ENCODE measurements around the gene CORO7.

Gene CORO7

DNA sequence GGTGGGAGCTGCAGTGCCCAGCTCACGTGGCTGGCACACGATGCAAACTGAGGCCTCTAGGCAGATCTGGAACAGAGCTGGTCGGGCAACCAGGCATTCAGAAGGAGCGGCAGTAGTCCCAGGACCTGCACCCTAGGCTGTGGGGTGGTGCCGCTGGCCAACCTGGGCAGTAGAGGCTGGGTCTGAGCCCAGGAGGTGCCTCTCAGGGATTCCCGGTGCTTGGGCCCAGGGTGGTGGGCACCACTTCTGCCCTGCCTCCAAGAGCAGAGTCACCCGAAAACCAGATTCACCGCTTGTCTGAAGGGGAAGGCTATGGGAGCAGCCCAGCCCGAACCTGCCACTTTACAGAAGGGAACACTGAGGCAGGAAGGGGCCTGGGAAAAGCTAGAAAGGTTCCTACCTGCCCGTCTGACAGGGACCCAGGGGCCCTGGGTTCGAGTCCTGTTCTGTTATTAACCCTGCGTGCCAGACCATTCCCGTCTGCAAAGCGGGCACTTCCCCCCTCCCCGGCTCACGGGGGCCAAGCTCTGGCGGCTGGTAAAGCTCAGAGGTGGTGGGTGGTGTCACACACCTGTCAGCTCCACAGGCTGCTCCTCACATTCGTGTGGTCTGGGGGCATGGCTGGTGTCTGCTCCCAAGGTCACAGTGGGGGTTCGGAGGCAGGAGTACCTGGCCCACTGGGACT, 83.6 kb downstream of the CORO7 start:
- DNase-seq = no peak

DNA sequence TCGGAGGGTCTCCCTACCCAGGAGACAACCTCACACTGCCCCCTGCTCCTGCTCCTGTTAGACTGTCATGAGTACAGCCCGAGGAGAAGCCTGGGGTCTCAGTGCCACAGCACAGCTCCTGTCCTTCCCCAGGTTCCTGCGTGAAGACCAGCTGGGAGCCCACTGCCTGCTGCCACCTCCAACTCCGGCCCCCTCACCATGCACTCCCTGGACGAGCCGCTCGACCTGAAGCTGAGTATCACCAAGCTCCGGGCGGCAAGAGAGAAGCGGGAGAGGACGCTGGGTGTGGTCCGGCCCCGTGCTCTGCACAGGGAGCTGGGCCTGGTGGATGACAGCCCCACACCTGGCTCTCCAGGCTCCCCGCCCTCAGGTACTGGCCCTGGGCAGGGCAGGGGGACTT, 84.3 kb downstream of the CORO7 start:
- no peak for DNase-seq

DNA sequence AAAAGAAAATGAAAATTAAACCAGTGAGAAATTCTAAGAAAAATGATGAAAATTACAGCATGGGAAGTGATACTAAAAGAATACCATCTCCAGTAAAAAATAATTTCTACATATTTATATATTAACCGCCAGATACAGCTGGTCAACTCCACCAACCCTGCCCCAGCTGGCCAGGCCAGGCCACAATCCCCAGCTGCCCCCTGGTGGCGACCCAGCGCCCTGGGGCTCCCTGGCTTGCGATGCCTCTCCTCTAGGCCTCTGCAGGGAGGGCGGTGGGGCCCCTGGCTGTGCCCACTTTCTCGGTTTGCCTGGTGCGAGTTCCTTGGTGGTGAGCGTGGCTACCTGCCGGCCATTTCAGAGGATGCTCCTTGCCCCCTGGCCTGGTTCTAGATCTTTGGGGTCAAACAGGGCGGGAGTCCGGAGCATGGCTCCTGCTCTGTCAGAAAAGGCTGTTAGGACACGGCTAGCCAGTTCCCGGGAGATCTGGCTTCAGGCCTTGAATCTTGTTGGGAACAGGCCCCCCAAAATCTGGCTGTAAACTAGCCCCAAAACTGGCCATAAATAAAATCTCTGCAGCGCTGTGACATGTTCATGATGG, 86.0 kb downstream of the CORO7 start:
- DNase-seq = peak; percentile 76

DNA sequence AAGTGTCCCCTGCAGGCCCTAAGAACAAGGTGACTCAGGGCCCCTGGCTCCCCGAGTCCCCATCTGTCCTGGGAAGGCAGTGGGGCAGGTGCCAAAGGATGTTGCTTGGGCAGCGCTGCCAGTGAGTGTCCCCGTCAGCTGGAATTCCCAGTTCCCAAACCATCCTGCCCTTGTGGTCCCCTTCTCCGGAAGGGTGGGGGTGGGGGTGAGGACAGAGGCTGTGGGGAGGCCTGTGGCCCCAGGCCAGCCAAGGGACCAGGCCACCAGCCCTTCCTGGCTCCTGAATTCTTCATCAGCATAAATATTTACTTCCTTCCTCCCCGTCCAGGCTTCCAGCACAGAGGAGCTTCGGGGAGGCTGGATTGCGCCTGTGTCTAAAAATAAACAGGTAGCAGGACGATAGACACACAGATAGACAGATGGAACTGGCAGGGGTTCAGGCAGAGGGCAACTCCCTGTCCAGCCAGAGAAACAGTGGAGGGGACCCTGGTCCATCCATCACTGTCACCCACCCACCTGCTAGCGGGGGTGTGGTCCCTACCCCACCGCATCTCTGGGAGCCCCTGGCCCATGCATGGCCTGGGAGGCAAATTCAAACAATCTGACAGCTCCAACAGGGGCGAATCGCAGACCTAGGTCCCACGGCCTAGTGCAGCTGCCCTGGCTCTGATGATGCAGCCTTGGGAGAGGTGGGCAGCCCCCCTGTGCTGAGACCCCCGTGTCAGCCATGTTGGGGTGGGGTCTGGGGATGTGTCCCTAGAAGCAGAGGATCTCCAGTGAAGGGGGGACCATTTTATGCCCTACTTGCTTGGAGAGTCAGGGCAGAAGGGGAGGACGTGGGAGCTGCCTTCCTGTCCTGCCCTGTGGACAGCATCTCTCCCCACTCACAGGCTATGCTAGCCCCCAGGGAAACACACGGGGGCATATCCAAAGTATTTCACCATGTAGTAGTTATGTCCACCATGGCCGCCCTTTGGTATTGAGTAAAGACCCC, 87.3 kb downstream of the CORO7 start:
- no peak for DNase-seq

DNA sequence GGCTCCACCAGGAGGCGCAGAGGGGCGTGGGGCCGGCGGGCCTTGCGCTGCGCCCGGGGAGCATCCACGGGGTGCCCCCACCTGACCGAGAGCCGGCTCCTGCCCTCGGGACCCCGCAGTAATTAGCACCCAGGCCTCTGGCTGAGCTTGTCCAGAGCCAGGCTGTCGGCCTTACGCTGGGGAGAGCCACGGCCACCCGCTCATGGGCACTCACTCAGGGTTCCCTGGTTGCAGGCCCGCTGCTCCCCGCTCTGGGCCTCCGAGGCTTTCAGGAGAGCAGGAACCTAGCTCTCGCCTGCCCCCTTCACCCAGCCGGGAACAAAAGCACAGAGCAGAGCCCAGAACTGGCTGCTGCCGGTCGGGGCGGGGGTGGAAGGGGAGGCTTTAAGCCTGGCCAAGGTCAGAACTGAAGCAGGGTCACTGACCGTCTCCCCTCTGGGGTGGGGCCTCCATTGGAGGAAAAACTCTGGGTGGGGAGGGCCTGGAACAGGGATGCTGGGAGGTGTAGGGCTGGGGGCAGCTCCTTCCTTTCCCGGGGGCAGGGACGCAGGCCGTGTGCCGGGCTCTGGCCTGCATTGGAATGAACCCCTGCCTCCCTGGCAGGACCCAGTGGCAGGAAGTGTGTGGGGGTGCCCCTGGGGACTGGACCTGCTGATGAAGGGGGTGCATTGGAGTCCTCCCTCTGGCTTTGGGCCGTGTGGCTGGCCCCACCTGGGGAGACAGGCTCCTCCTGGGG, 88.2 kb downstream of the CORO7 start:
- peak; percentile 58 for DNase-seq

DNA sequence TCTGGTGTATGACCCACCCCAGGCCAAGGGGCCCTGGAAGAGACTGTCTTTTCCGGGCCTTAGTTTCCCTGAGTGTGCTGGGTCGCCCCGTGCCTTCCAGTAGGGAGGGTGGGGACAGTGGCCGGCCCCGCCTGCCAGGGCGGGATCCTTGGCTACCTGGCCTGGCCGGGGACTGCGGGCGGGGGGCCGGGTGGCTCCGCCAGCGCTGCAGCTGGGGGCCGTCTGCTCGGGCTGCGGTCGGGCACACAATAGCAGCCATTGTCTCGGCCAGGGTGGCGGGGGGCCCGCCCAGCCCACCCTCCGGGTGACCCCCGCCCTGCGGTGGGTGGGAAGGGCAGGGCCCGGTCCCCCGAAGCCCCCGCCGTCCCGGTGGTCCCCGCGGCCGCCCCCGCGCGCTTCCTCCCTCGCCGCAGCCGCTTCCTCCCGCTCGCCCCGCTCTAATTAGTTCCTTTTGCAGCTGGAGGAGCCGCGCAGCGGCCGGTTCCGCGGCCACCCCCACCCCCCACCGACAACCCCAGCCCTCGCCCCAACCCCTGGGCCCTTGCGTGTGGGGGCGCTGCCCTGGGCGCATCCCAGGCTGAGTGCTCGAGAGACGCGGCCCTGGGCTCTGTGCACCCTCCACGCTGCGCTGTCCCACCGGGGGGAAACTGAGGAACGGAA, 88.9 kb downstream of the CORO7 start:
- peak; percentile 11 for DNase-seq

DNA sequence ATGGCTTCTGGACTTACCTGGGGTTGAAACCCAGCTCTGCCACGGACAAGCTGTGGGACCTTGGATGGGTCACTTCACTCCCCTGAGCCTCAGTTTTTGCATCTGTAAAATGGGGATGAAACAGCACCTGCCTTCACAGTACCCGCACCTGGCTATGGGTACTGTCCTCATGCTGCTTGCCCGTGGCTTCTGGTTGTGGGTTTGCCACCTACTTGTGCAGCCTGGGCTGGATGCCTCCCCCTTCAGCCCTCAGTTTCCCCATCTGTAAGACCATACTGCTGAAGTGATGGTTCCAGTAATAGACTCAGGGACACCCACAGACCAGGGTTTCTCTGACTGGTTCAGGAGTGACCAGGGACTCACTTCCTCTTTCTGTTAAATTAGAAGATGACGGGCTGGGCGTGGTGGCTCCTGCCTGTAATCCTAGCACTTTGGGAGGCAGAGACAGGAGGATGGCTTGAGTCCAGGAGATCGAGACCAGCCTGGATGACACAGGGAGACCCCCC, 91.1 kb downstream of the CORO7 start:
- DNase-seq = no peak

DNA sequence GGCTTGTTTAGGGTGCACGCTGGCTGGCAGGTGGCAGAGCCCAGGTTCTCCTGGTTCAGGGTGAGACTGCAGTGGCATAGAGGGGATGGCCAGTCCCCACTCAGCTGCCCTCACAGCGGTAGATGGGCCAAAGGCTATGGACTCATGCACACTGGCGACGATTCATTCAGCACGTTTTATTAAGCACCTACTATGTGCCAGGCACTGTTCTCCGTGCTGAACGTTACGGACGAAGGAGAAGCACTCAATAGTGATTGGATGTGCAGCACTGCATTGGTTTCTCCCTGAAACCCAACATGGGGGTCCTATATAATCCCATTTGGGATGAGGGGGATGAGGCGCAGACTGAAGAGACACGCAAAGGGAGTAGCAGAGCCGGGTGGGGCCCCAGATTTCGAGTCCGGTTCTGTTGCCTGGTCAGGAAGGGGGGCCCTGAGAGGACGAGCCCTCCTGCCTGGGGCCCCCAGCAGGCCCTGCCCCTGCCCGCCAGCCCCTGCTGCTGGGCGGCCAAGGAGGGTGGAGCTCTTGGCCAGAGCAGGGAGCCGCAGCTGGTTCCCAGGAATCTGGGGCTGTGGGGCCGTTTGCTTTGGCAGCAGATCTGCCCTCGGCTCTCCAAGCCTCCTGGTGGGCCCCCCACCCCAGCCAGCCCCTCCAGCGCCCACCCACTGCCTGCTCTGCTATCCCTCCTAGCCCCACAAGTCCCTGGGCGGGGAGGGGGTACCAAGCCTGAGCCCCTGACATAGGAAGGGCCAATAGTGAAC, 91.7 kb downstream of the CORO7 start:
- DNase-seq = no peak

DNA sequence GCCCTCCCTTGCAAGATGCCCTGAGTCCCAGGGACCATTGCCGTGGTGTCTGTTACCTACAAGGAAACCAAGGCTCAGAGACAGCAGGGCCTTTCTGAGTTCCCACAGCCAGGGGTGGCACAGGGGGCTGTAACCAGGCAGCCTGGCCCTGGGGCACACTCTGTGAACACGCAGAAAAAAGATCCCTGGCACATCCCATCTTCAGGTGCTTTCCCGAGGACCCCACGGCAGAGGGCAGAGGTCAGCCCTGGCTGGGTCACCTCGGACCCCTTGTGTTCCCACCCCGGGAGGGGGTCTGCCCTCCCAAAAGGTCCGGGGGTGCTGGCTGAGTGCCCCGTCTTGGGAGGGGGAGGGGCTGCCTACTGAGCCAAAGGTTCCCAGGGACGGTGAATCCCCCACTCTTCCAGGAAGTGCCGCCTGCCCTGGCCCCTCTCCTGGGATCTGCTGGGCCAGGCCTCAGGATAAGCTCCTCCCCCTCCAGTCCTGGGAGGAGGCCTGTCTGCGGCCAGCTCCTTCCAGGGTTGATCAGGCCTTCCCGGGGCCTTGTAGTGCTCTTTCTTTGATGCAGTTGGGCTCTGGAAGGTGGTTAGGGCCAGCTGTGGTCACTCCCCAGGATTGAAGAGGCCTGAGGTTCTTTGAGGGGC, 92.4 kb downstream of the CORO7 start:
- DNase-seq = no peak

DNA sequence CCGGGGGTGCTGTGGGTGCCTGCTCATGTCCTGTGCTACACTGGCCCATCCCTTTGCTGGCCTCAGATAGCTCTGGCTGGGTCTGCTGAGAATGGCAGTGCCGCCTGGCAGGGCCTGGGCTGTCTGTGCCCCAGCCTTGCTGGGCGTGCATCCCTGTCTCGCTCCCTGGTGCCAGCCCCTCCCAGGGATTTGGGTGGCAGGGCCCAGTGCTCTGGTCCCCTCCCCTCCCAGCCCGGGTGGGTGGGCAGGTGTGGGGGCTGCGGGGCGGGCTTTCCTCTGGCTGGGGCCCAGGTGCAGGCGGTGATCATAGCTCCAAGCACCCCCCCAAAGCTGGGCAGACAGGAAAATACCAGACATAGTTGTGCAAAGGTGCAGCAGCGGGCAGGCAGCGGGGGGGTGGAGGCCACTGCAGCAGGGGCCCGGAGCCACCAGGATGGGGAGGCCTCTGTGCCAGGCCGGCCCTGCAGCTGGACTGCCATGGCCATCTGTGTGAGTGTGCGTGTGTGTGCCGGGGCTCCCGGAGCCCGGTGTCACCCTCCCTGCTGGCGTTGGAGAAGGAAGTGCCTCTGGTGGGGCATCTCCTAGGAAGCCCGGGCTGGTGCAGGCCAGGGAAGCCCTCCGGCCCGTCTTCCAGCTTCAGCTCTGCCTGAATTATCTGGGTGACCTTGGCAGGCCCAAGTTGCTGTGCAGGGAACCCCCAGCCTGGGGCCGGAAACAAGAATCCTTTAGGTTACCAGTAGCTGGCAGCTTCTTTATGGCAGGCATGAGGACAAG, 93.1 kb downstream of the CORO7 start:
- DNase-seq = no peak

DNA sequence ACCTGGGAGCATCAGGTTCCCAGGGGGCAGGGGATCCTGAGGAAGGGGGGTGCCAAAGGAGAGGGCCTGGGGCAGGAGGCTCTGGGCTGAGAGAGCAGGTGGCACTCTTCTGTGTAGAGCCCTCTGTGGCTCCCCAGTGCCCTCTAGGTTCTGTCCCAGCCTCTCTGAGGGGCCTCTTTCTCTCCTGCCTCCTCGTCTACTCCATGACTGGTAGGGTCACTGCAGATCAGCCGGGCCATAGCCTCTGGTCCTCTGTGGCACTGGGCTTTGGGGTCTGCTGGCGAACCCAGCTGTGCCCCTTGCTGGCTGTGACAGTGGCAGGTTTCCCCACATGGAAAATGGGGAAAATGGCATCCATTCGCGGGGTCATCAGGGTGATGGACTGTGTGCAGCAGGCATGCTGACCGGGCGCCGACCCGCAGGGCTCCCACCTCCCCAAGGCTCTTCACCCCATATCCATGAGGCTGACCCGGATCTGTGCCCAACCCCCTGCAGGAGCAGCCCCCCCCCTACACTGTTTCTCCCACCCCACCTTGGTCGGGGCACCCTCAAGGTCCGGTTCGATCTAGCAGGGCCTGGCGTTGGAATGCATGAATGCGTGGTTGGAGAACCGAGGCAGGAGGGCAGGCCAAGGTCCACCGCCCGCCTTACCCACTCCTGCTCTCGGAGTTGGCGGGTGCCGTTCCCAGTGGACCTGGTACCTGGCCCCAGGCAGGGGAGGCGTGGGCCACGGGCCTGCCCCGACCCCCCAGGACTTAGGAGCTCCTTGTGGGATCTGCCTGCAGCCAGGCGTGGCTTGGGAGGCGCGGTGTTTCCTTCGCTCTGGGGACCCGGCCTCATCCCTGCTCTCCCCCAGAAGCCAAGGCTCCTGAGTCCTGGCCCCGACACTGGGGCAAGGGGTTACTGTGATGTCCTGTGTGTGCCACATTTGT, 94.0 kb downstream of the CORO7 start:
- DNase-seq = no peak

DNA sequence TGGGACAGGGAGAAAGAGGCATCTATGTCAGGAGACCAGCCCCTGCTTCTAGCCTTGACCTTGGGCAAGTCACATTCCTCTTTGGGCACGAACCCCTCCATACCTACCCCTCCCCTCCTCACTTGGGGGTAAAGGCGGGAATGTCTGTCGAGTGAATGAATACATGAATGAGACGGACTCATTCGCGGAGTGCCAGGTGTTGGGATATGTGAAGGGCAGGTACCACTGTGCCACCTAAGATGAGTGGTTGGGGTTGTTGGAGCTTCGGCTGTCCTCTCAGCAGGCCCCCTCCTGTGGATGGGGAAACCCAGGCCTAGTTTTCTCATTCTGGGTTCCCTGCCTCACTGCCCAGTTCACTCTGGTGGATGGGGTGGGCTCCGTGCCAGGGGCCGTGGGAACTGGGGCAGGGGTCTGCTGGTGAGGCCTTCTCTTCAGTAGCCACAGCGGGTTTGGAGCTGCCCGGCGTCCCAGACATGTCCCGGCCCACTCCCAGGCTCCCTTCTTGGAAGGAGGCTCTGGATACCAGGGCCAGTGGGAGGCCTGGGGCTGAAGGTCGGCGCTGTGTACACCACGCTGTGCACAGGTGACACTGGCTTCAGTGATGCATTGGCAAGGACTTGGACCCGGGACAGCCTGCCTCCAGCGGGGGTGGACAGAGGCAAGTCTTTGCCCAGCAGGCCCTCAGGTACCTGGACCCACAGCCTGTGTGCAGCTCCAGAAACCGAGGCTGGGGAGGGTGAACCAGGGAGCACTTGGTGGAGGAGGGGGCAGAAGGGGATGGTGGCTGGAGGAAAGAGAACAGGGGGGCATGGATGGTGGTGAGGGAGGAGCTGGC, 94.9 kb downstream of the CORO7 start:
- DNase-seq = no peak

DNA sequence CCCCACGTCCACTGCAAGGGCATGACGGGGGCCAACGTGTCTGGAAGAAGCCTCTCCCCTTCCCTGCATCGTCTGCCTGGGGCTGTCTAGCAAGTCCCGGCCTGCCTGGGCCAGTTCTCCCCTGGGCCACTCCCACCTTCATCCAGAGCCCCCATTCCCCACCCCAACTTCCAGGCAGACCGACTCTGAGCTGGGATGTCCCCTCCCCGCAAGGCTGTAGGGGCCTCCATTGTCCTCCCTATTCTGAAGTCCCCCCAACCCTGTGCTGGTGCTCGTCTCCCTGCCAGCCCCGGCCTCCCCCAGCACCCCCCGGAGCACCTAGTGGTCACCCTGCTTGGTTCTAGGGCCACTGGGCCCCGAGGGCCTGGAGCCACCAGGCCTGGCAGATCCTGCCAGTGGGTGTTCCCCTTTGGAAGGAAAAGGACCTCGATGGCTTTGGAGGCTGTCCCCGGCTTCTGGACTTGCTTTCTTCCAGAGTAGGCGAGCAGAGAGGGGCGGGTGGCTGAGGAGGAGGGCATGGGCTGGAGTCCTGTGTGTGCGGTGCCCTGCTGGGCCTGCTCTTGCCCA, 95.7 kb downstream of the CORO7 start:
- no peak for DNase-seq

DNA sequence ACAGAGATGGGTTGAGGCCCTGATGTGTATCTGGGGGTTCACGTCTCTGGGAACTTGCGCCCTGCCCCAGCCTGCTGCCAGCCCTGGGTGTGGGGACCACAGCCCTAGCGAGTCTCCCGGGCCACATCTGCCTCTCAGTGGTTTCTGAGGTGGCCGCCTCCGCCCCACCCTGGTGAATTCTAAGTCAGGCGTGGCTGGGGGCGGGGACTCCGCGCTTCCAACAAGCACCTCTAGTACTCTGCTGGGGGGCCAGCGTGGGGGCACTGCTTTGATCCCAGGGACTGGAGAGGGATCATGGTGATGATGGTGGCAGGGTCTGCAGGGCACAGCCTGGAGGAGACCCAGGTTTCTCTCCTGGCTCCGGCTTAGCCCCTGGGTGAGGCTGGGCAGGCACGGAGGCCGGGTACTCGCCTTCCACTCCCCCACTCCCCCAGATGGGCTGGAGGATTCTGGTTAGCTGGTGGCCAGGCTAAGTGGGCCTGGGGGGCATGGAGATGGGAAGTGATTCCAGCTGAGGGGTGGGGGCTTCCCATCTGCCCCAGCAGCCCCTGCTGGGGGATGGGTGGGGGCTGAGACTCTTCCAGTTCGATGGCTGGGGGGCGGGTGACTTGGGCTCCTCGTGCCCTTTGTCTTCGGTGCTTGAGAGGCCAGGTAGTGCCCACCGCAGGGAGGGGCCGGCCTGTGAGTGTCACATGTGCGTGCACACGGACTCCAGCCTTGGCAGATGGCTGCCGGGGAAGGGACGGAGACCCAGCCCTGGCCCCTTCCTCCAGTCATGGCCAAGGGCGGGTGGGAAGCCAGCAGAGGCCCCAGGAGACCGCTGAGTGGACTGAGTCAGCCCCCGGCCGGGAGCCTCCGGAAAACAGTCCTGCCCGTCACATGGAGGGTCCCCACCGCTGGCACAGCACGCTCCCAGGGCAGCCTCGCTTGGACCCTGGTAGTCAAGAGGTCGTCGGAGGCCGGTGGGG, 96.7 kb downstream of the CORO7 start:
- DNase-seq = peak; percentile 71

DNA sequence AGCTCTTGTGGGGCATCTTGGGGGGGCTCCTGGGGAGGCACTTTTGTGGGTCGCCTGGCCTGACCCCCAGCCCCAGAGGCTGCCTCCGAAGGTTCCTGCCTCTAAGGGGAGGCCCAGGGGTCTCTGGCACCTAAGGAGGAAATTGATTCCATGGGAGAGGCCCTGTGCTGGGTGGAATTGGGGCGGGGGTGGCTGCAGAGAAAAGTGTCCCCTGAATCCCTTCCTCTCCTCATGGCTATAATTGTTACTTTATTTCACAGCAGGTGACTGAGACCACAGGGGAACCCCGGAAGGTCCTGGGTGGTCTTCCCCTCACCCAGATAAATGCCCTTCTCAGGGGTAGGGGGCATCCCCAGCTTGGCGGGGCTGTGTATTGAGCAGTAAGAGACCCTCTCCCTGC, 97.4 kb downstream of the CORO7 start:
- no peak for DNase-seq

DNA sequence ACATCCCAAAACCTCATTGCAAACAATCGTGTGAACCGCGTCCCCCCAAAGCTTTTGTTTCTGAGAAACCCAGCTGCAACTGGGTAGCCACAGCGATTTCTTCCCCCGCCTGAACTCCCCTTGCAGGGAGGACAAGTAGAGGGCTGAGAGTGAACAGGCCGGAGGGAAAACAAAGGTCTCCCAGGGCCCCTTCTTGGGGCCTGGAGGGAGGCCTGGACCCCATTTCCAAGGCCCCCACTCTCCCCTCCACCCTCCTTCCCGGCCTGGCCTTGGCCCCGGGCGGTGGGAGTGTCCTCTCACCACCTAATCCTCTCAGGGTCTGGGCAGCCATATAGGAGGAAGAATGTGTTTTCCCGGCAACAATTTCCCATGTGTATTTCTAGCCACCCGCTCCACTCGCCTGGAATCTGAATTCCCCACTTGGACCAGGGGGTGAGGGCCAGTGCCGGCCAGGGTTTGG, 97.9 kb downstream of the CORO7 start:
- no peak for DNase-seq
